ENCODE results near the gene PFDN2. TPM values are rescaled to one million over a fixed set of nuclear protein-coding genes. Genes with fewer than 3 reads are reported as not detected.
A peak's percentile ranks its signal among the peaks of the same experiment; 100 is the strongest.

Gene PFDN2
- total and polyA plus RNA-seq, 2 of the 4 experiments (the other 2 are of a cell fraction): 62.4 to 179 TPM

DNA sequence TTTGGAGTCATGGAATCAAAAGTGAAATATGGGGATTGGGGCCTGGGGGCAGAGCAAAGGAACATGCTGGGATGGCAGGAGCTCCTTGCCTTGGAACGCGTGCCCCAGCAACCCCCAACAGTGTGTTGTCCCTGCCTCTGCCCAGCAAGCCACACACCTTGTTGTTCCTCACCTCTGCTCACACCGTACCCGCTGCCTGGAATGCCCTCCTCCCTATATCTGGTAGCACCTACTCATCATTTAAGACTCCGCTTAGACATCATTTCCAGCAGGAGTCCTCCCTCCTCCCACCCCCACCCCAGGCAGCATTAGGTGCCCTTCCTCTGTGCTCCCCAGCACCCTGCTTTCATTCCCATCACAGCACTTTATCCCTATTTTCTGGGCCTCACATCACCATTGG is 36.3 kb downstream of the PFDN2 start:
- no peak for ATAC-seq (ENCODE audit: low read depth)
- intact Hi-C loops (cut with micrococcal nuclease) (loop anchor here (5.0 kb wide), 1 partner anchor 34 kb away; the partner anchor contains the start of gene USF1), dilution Hi-C loops (cut with HindIII; ENCODE audit: low sequenced_read_pairs, unreplicated experiment) (no loop called here), in situ Hi-C loops (cut with MboI; ENCODE audit: low sequenced_read_pairs) (no loop called here)
- 80% methylated on average over 4 of the region's 5 CpGs; no CpG with 5 or more reads in 1 of the 2 experiments for WGBS, 2 experiments (ENCODE audit: extremely low coverage in 2 of 2, insufficient read length in 1 of 2)
- H2BK15ac ChIP-seq (ENCODE audit: low read depth, low read length): no peak overlapping the region; the same call in 2 of the 3 replicates
- H3K56ac ChIP-seq (ENCODE audit: extremely low read depth, insufficient read depth, low read length): no peak overlapping the region
- H2AK9ac ChIP-seq (replicated peaks; ENCODE audit: low read depth, low read length, poor library complexity): no peak overlapping the region
- ChIA-PET CTCF (no interaction called here), POLR2A (ENCODE audit: unreplicated experiment) (no interaction called here)
- H4K8ac ChIP-seq (ENCODE audit: low read depth in 2 of 2, low read length in 2 of 2): no peak overlapping the region
- peak overlapping the region; percentile 32; the same call in 1 of the 2 replicates for H2BK120ac ChIP-seq (ENCODE audit: low read depth, low read length)
- DNase-seq: no peak
- no peaks in the 10 kb centered on the region for H3K36me3 ChIP-seq (ENCODE audit: control insufficient read depth, insufficient read depth, low read length)
- H3K4me3 ChIP-seq (ENCODE audit: insufficient read depth, low read depth, low read length): no peak overlapping the region
- H3K4ac ChIP-seq (ENCODE audit: low read depth, low read length): no peak overlapping the region
- H2BK5ac ChIP-seq (ENCODE audit: low read depth, low read length, poor library complexity, severe bottlenecking): peak overlapping the region; percentile 16
- no peak overlapping the region for H4K91ac ChIP-seq (ENCODE audit: insufficient read depth, low read depth, low read length)
- H3K9me1 ChIP-seq (ENCODE audit: insufficient read depth, low read length): peaks cover 22% of the 10 kb centered on the region
- H3K27ac ChIP-seq (ENCODE audit: insufficient read depth, low read length): no peak overlapping the region
- no peaks in the 10 kb centered on the region for H4K20me1 ChIP-seq (ENCODE audit: insufficient read depth, low read length)
- H2AK5ac ChIP-seq (ENCODE audit: low read depth, low read length): no peak overlapping the region
- H3K27me3 ChIP-seq (ENCODE audit: control insufficient read depth, insufficient read depth, low read length): no peaks in the 10 kb centered on the region
- TF ChIP-seq POLR2A (IDR thresholded peaks at IDR 0.05; ENCODE audit: low read depth, low read length) (no peak), SMC3 (IDR thresholded peaks at IDR 0.05; ENCODE audit: low read depth, low read length) (no peak), MXI1 (IDR thresholded peaks at IDR 0.05; ENCODE audit: borderline replicate concordance, low read depth, low read length) (no peak), FOS (IDR thresholded peaks at IDR 0.05; ENCODE audit: low read depth, low read length) (no peak), MAZ (IDR thresholded peaks at IDR 0.05; ENCODE audit: borderline replicate concordance, low read depth, low read length) (no peak), RCOR1 (IDR thresholded peaks at IDR 0.05; ENCODE audit: insufficient replicate concordance, low read length) (no peak), CEBPB (IDR thresholded peaks at IDR 0.05; ENCODE audit: low read depth, low read length) (no peak), RAD21 (IDR thresholded peaks at IDR 0.05; ENCODE audit: low read length) (no peak), CHD1 (IDR thresholded peaks at IDR 0.05; ENCODE audit: low read depth, low read length) (no peak), RFX5 (IDR thresholded peaks at IDR 0.05; ENCODE audit: low read depth, low read length) (no peak)
- TF ChIP-seq, protein P1, sequence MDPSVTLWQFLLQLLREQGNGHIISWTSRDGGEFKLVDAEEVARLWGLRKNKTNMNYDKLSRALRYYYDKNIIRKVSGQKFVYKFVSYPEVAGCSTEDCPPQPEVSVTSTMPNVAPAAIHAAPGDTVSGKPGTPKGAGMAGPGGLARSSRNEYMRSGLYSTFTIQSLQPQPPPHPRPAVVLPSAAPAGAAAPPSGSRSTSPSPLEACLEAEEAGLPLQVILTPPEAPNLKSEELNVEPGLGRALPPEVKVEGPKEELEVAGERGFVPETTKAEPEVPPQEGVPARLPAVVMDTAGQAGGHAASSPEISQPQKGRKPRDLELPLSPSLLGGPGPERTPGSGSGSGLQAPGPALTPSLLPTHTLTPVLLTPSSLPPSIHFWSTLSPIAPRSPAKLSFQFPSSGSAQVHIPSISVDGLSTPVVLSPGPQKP (IDR thresholded peaks at IDR 0.05; ENCODE audit: borderline replicate concordance, low read depth, low read length): no peak
- no peak overlapping the region for H3K9ac ChIP-seq (ENCODE audit: low read depth, low read length)
- no peak overlapping the region for H3K14ac ChIP-seq (replicated peaks; ENCODE audit: low read depth, low read length)
- no peaks in the 10 kb centered on the region for H3K9me3 ChIP-seq (ENCODE audit: control insufficient read depth, insufficient read depth, low read length)
- no peak overlapping the region for H3K4me2 ChIP-seq (ENCODE audit: low read depth, low read length)
- no peak overlapping the region for H2BK20ac ChIP-seq (ENCODE audit: low read depth, low read length)
- peaks cover 28% of the 10 kb centered on the region for H3K4me1 ChIP-seq (ENCODE audit: control insufficient read depth, insufficient read depth, low read length)
- BruUV-seq (replicated peaks): no TSS peak
- no peak overlapping the region for H3K23ac ChIP-seq (ENCODE audit: low read depth, low read length)
- H4K5ac ChIP-seq (ENCODE audit: low read depth, low read length): no peak overlapping the region
- H2AFZ ChIP-seq (replicated peaks; ENCODE audit: low read length, poor library complexity): no peak overlapping the region
- H3K18ac ChIP-seq (ENCODE audit: low read depth, low read length): no peak overlapping the region
- no peaks in the 10 kb centered on the region for H3K79me1 ChIP-seq (ENCODE audit: low read depth in 1 of 2, low read length in 2 of 2)
